Keratinocyte (primary cell): ENCODE measurements around the gene TBC1D22B. TPM values are rescaled to one million over a fixed set of nuclear protein-coding genes. Genes with fewer than 3 reads are reported as not detected.

Experiments used
- DNase-seq: peaks from one replicate; pipeline ENCODE4 v3.0.0-alpha.2; 2011; ENCODE audit warnings: low read depth, missing footprints, low spot score
- FAIRE-seq: peaks from 2 replicates; lab custom pipeline; 2011; peaks lifted over from hg19 to GRCh38; lab: Jason Lieb, UNC
- H2AFZ ChIP-seq: 2 replicates; pipeline ENCODE4 v1.6.0; 2012; ENCODE audit warnings: low read length, control low read depth, inconsistent platforms; ENCODE audit not compliant: control insufficient read depth
- H3K27ac ChIP-seq: 2 replicates; pipeline ENCODE4 v1.5.1; 2011; ENCODE audit warnings: low read length; ENCODE audit not compliant: control insufficient read depth, insufficient read depth
- H3K27me3 ChIP-seq: 3 replicates; pipeline ENCODE4 v1.6.0; 2011; ENCODE audit warnings: low read length; ENCODE audit not compliant: control insufficient read depth, insufficient read depth; ENCODE audit errors: extremely low read depth
- H3K36me3 ChIP-seq, 2 experiments: 2 replicates in 1 of 2; 3 replicates in 1 of 2; pipeline ENCODE4 v1.5.1; 2011; ENCODE audit warnings: low read length in 2 of 2, mild to moderate bottlenecking in 1 of 2; ENCODE audit not compliant: control insufficient read depth in 2 of 2, insufficient read depth in 2 of 2; ENCODE audit errors: extremely low read depth in 1 of 2
- H3K4me1 ChIP-seq: 3 replicates; pipeline ENCODE4 v1.5.1; 2011; ENCODE audit warnings: low read length; ENCODE audit not compliant: control insufficient read depth, insufficient read depth; ENCODE audit errors: extremely low read depth
- H3K4me2 ChIP-seq: 3 replicates; pipeline ENCODE4 v1.6.0; 2011; ENCODE audit warnings: low read depth, low read length; ENCODE audit not compliant: control insufficient read depth, insufficient read depth; ENCODE audit errors: extremely low read depth
- H3K4me3 ChIP-seq, 3 experiments: fragments of 200-600 bp in 1 of 3; sonication (generic) in 1 of 3; 2 replicates in 2 of 3; 3 replicates in 1 of 3; pipeline ENCODE4 v1.5.1; 2011 to 2016; ENCODE audit warnings: low read length in 3 of 3, mild to moderate bottlenecking in 3 of 3, control low read depth in 2 of 3, inconsistent platforms in 1 of 3, low read depth in 1 of 3, mixed read lengths in 1 of 3, mixed run types in 1 of 3, moderate library complexity in 1 of 3; ENCODE audit not compliant: control insufficient read depth in 2 of 3, insufficient read depth in 2 of 3; ENCODE audit errors: extremely low read depth in 1 of 3
- H3K79me2 ChIP-seq: 2 replicates; pipeline ENCODE4 v1.6.0; 2012; ENCODE audit warnings: low read length; ENCODE audit not compliant: control insufficient read depth, insufficient read depth
- H3K9ac ChIP-seq: 3 replicates; pipeline ENCODE4 v1.6.0; 2011; ENCODE audit warnings: low read length; ENCODE audit not compliant: control insufficient read depth, insufficient read depth; ENCODE audit errors: extremely low read depth
- H3K9me1 ChIP-seq: 3 replicates; pipeline ENCODE4 v1.6.0; 2011; ENCODE audit warnings: low read length; ENCODE audit not compliant: control insufficient read depth, insufficient read depth; ENCODE audit errors: extremely low read depth
- H3K9me3 ChIP-seq: 2 replicates; pipeline ENCODE4 v1.5.1; 2012; ENCODE audit warnings: low read depth, low read length; ENCODE audit not compliant: control insufficient read depth
- H4K20me1 ChIP-seq: 3 replicates; pipeline ENCODE4 v1.6.0; 2011; ENCODE audit warnings: low read length; ENCODE audit not compliant: control insufficient read depth, insufficient read depth; ENCODE audit errors: extremely low read depth
- EZH2 ChIP-seq: IDR thresholded peaks from one replicate; pipeline ENCODE4 v1.6.1; 2012; ENCODE audit warnings: inconsistent platforms, mild to moderate bottlenecking, low read length, moderate library complexity
- dilution Hi-C: fragments of 300-500 bp; cut with MboI; formaldehyde crosslinking; loops from one replicate; pipeline ENCODE4 v1.7.0; 2020; ENCODE audit warnings: low sequenced_read_pairs; ENCODE audit not compliant: extremely low pct_ligation_motif_present
- polyA plus RNA-seq, 5 experiments: library from polyadenylated mRNA; depleted of rRNA in 3 of 5; stranded (reverse) in 3 of 5; stranded (forward) in 1 of 5; unstranded in 1 of 5; fragments of >200 nt; gene quantifications; 1 replicate in 1 of 5; 2 replicates in 3 of 5; 3 replicates in 1 of 5; pipeline versions ENCODE4 v1.2.1 to v1.2.3, GENCODE V29; 2011 to 2012; ENCODE audit warnings: missing spikeins in 2 of 5, low read depth in 1 of 5, low replicate concordance in 1 of 5
- small RNA-seq, 3 experiments: library from RNA; depleted of rRNA; stranded (forward); fragments of <200 nt; gene quantifications; one replicate each; pipeline ENCODE3, GENCODE V24; 2012; ENCODE audit warnings: low read depth in 3 of 3, low replicate concordance in 1 of 3; ENCODE audit not compliant: insufficient read length in 3 of 3
- TF ChIP-seq, protein P1 (sequence below), 3 experiments: IDR thresholded peaks in 1 of 3; conservative IDR thresholded peaks in 1 of 3; optimal IDR thresholded peaks in 1 of 3; 2 replicates in 2 of 3; 3 replicates in 1 of 3; pipeline versions ENCODE3 to v1.5.1; 2011; ENCODE audit warnings: low read length in 3 of 3, mild to moderate bottlenecking in 3 of 3, moderate library complexity in 2 of 3, control low read depth in 1 of 3, inconsistent platforms in 1 of 3; ENCODE audit not compliant: insufficient read depth in 2 of 3; ENCODE audit errors: extremely low read depth in 1 of 3

The TBC1D22B gene
- polyA plus RNA-seq, 1 donor (not counting 4 experiments of a cell fraction or from before 2014, with no cell fraction given) = 5.9 TPM

GRCh38 chr6:37376078-37376743 is 118.6 kb downstream of the TBC1D22B start:
- TF ChIP-seq EZH2 = no peak
- TF ChIP-seq, protein P1, sequence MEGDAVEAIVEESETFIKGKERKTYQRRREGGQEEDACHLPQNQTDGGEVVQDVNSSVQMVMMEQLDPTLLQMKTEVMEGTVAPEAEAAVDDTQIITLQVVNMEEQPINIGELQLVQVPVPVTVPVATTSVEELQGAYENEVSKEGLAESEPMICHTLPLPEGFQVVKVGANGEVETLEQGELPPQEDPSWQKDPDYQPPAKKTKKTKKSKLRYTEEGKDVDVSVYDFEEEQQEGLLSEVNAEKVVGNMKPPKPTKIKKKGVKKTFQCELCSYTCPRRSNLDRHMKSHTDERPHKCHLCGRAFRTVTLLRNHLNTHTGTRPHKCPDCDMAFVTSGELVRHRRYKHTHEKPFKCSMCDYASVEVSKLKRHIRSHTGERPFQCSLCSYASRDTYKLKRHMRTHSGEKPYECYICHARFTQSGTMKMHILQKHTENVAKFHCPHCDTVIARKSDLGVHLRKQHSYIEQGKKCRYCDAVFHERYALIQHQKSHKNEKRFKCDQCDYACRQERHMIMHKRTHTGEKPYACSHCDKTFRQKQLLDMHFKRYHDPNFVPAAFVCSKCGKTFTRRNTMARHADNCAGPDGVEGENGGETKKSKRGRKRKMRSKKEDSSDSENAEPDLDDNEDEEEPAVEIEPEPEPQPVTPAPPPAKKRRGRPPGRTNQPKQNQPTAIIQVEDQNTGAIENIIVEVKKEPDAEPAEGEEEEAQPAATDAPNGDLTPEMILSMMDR (optimal IDR thresholded peaks at IDR 0.05 in 1 of 3, IDR thresholded peaks at IDR 0.05 in 1 of 3, conservative IDR thresholded peaks at IDR 0.05 in 1 of 3; ENCODE audit: extremely low read depth in 1 of 3, insufficient read depth in 2 of 3, low read length in 3 of 3) = no peak
- no peak overlapping the region for H3K27ac ChIP-seq
- H3K36me3 ChIP-seq = peaks cover 13 to 15% of the 10 kb centered on the region in 2 experiments
- DNase-seq (no peak), FAIRE-seq (no peak)
- no peak overlapping the region for H3K9ac ChIP-seq
- dilution Hi-C loops = no loop called here
- no peaks in the 10 kb centered on the region for H4K20me1 ChIP-seq
- no peaks in the 10 kb centered on the region for H3K9me3 ChIP-seq
- H3K9me1 ChIP-seq = no peaks in the 10 kb centered on the region
- no peak overlapping the region for H3K4me2 ChIP-seq
- no peak overlapping the region for H3K4me3 ChIP-seq
- H3K79me2 ChIP-seq = no peaks in the 10 kb centered on the region
- H3K4me1 ChIP-seq = peaks cover 20% of the 10 kb centered on the region
- H3K27me3 ChIP-seq = no peaks in the 10 kb centered on the region
- no peak overlapping the region for H2AFZ ChIP-seq

DNA sequence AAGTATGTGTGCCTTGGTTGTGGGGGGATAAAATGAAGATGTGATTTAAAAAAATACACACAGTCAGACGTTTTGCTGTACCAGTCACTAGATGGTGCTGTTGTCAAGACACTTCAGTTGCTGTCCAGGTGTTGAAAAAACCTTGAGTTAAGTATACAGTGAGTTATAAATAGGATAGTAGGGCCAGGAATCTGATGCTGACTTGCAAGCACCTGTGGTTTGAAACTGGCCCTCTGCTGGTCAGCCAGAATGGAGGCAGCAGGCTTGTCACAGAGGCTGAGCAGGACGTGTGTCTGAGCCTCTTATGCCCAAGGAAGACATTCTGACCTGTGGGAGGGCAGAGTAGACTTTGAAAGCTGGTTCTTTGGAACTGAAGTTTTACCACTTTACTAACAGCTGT is 124.0 kb downstream of the TBC1D22B start:
- H3K27me3 ChIP-seq = no peaks in the 10 kb centered on the region
- H3K4me1 ChIP-seq = no peaks in the 10 kb centered on the region
- H3K27ac ChIP-seq = no peak overlapping the region
- no peaks in the 10 kb centered on the region for H3K9me3 ChIP-seq
- DNase-seq (peak; percentile 57), FAIRE-seq (peak; percentile 43)
- no peak overlapping the region for H3K4me3 ChIP-seq
- H3K36me3 ChIP-seq = peaks cover 14 to 22% of the 10 kb centered on the region in 2 experiments
- dilution Hi-C loops = no loop called here
- no peak overlapping the region for H3K4me2 ChIP-seq
- H3K79me2 ChIP-seq = no peaks in the 10 kb centered on the region
- no peaks in the 10 kb centered on the region for H4K20me1 ChIP-seq
- no peak overlapping the region for H2AFZ ChIP-seq
- H3K9me1 ChIP-seq = no peaks in the 10 kb centered on the region
- H3K9ac ChIP-seq = no peak overlapping the region
- TF ChIP-seq, protein P1 (optimal IDR thresholded peaks at IDR 0.05 in 1 of 3, IDR thresholded peaks at IDR 0.05 in 1 of 3, conservative IDR thresholded peaks at IDR 0.05 in 1 of 3; ENCODE audit: extremely low read depth in 1 of 3, insufficient read depth in 2 of 3, low read length in 3 of 3) = peak; percentile 67 to 88 (median 75)
- no peak for TF ChIP-seq EZH2

Small RNA genes within 50 kb of the gene (small RNA-seq; reads per million reads assigned to genes)
- gene AL096712.1 (0 reads per million in 3 experiments), gene RN7SL273P (0 reads per million in 3 experiments)

Other genes with a start within 250 kb of the TBC1D22B start
- 7.1 to 14.3 TPM (median 10.2 TPM) in 3 replicates for gene PIM1, start 87.6 kb upstream of the TBC1D22B start, polyA plus RNA-seq
- 0.44 to 0.85 TPM (median 0.80 TPM) in 3 replicates for gene TMEM217, start 372 bp downstream of the TBC1D22B start, polyA plus RNA-seq
- gene RNF8, start 96.2 kb downstream of the TBC1D22B start, polyA plus RNA-seq = 25.3 to 34.5 TPM (median 25.7 TPM) in 3 replicates
- 23.8 to 27.8 TPM (median 24.6 TPM) in 3 replicates for gene CMTR1, start 175.4 kb downstream of the TBC1D22B start, polyA plus RNA-seq
- 39.8 to 48.7 TPM (median 45.6 TPM) in 3 replicates for gene CCDC167, start 242.1 kb downstream of the TBC1D22B start, polyA plus RNA-seq